Panc1 (cell line): ENCODE results near the gene BAG1. TPM values are rescaled to one million over a fixed set of nuclear protein-coding genes. Genes with fewer than 3 reads are reported as not detected.

Experiments
- ATAC-seq: fragments of 200-7000 bp; cut with Tn5 transposase; 2 replicates; pipeline ENCODE4 v1.9.1; 2020; ENCODE audit warnings: mild to moderate bottlenecking, moderate library complexity
- BruUV-seq: library from RNA; stranded (reverse); fragments of 400-500 nt; replicated peaks from 2 replicates; lab custom pipeline; 2021; lab: Mats Ljungman, UMichigan
- CTCF ChIA-PET: fragments of 300-600 bp; sonication (Branson Sonifier 250); formaldehyde crosslinking; loops from one replicate; lab custom pipeline; 2022; ENCODE audit warnings: antibody characterized with exemption; lab: Charles Lee
- POLR2A ChIA-PET: fragments of 300-600 bp; sonication (Branson Sonifier 250); formaldehyde crosslinking; loops from one replicate; lab custom pipeline; 2022; ENCODE audit warnings: antibody characterized with exemption; lab: Charles Lee
- DNase-seq: peaks from one replicate; pipeline ENCODE4 v3.0.0-alpha.2; 2010; ENCODE audit warnings: low read depth, low spot score
- H3K27ac ChIP-seq: 2 replicates; pipeline ENCODE4 v1.5.1; 2011; ENCODE audit warnings: mild to moderate bottlenecking, low read length, inconsistent platforms
- H3K27me3 ChIP-seq: fragments of 200-500 bp; sonication (Bioruptor generic); 2 replicates; pipeline ENCODE4 v1.6.0; 2014; ENCODE audit warnings: low read length, inconsistent platforms; ENCODE audit not compliant: control insufficient read depth, insufficient read depth
- H3K36me3 ChIP-seq: fragments of 200-500 bp; sonication (Bioruptor generic); 2 replicates; pipeline ENCODE4 v1.5.1; 2014; ENCODE audit warnings: inconsistent platforms, mild to moderate bottlenecking, low read length, moderate library complexity; ENCODE audit not compliant: control insufficient read depth, insufficient read depth
- H3K4me1 ChIP-seq: 2 replicates; pipeline ENCODE4 v1.5.1; 2011; ENCODE audit warnings: inconsistent platforms, mild to moderate bottlenecking, low read length, moderate library complexity; ENCODE audit not compliant: control insufficient read depth, insufficient read depth
- H3K4me3 ChIP-seq, 2 experiments: 2 replicates each; pipeline ENCODE4 v1.5.1; 2011 to 2012; ENCODE audit warnings: low read depth in 2 of 2, low read length in 2 of 2, mild to moderate bottlenecking in 2 of 2, inconsistent platforms in 1 of 2, moderate library complexity in 1 of 2
- H3K9me3 ChIP-seq: fragments of 200-500 bp; sonication (Bioruptor generic); 2 replicates; pipeline ENCODE4 v1.5.1; 2014; ENCODE audit warnings: low read depth, mild to moderate bottlenecking, inconsistent platforms, low read length, moderate library complexity; ENCODE audit not compliant: control insufficient read depth, insufficient read depth
- CTCF ChIP-seq: fragments of 450-650 bp; IDR thresholded peaks from 2 replicates; pipeline ENCODE4 v1.5.1; 2017; ENCODE audit warnings: mild to moderate bottlenecking
- POLR2AphosphoS5 ChIP-seq: IDR thresholded peaks from 2 replicates; pipeline ENCODE4 v1.6.1; 2012; ENCODE audit warnings: mild to moderate bottlenecking, low read depth, low read length, moderate library complexity
- REST ChIP-seq, 2 experiments: IDR thresholded peaks; 2 replicates each; pipeline ENCODE4 v1.6.1; 2011 to 2012; ENCODE audit warnings: low read depth in 2 of 2, control low read depth in 1 of 2, low read length in 1 of 2, mild to moderate bottlenecking in 1 of 2, moderate library complexity in 1 of 2; ENCODE audit not compliant: insufficient read depth in 1 of 2
- SIN3A ChIP-seq: IDR thresholded peaks from 2 replicates; pipeline ENCODE4 v1.6.1; 2012; ENCODE audit warnings: low read depth, mild to moderate bottlenecking, low read length, moderate library complexity, borderline replicate concordance; ENCODE audit not compliant: insufficient read depth
- TCF7L2 ChIP-seq: IDR thresholded peaks from 2 replicates; pipeline ENCODE4 v1.6.1; 2011; ENCODE audit warnings: mild to moderate bottlenecking, low read depth, low read length, inconsistent platforms
- in situ Hi-C: cut with HindIII; loops from 2 replicates; pipeline ENCODE4 v1.10.0; 2016; ENCODE audit warnings: low sequenced_read_pairs, low pct_unique_long_range_greater_than_20kb
- intact Hi-C: fragments of 100-400 bp; cut with micrococcal nuclease; formaldehyde crosslinking; loops from one replicate; pipeline ENCODE4 v1.10.0; 2022; ENCODE audit not compliant: unreplicated experiment
- total RNA-seq: library from RNA; stranded (reverse); gene quantifications from one replicate; pipeline ENCODE4 v1.2.1, GENCODE V29; 2021; ENCODE audit not compliant: unreplicated experiment

The BAG1 gene
- total RNA-seq, 1 experiment from 2014 or later, result 95.8 TPM

- intact Hi-C loops, result no loop called here
- no peak for ATAC-seq
- ChIA-PET CTCF (interaction anchor here (0.7 kb wide), 1 partner anchor 57 kb away, joined by 11 read pairs; no protein-coding TSS in a partner anchor), POLR2A (no interaction called here)
- no peak overlapping the region for H3K4me3 ChIP-seq
- TF ChIP-seq REST (IDR thresholded peaks at IDR 0.05; ENCODE audit: insufficient read depth in 1 of 2, low read depth in 2 of 2, low read length in 1 of 2) (no peak), CTCF (no peak), TCF7L2 (no peak), SIN3A (no peak), POLR2AphosphoS5 (no peak)
- H3K27me3 ChIP-seq, result no peaks in the 10 kb centered on the region
- no TSS peak for BruUV-seq
- no peak for DNase-seq
- in situ Hi-C loops, result no loop called here
- H3K9me3 ChIP-seq, result no peaks in the 10 kb centered on the region
- H3K27ac ChIP-seq, result no peak overlapping the region
- H3K4me1 ChIP-seq, result peaks cover 10% of the 10 kb centered on the region; the same call in 1 of the 2 replicates
- H3K36me3 ChIP-seq, result no peaks in the 10 kb centered on the region; the same call in 1 of the 2 replicates
These were observed 21.0 kb upstream of the BAG1 start for GRCh38 chr9:33285502-33285901.

GRCh38 chr9:33277484-33277883 is 13.0 kb upstream of the BAG1 start:
- DNase-seq, result no peak
- TF ChIP-seq POLR2AphosphoS5 (no peak), REST (IDR thresholded peaks at IDR 0.05; ENCODE audit: insufficient read depth in 1 of 2, low read depth in 2 of 2, low read length in 1 of 2) (no peak), TCF7L2 (no peak), SIN3A (no peak), CTCF (no peak)
- Histone ChIP-seq H3K4me3 (no peak overlapping the region), H3K27ac (no peak overlapping the region), H3K9me3 (no peaks in the 10 kb centered on the region), H3K27me3 (no peaks in the 10 kb centered on the region), H3K36me3 (peaks cover 28% of the 10 kb centered on the region), H3K4me1 (no peaks in the 10 kb centered on the region)
- ChIA-PET POLR2A (no interaction called here), CTCF (no interaction called here)
- in situ Hi-C loops, result no loop called here
- intact Hi-C loops, result no loop called here
- ATAC-seq, result no peak
- BruUV-seq, result TSS peak; percentile 29
